Measurements from ENCODE around the gene CES5A.

CES5A gene

GRCh38 chr16:55899857-55900256 lies 24.7 kb upstream of the CES5A start:
- Histone ChIP-seq H3K27ac (no peak overlapping the region), H3K4me3 (ENCODE audit: low read depth, low read length) (no peak overlapping the region), H3K9me3 (ENCODE audit: severe bottlenecking) (peaks cover 6% of the 10 kb centered on the region), H3K27me3 (ENCODE audit: insufficient read depth, low read depth, severe bottlenecking) (peaks cover 5% of the 10 kb centered on the region), H3K36me3 (no peaks in the 10 kb centered on the region)
- no peak for TF ChIP-seq CTCF (IDR thresholded peaks at IDR 0.05; ENCODE audit: low read depth, low read length)
- DNase-seq: no peak

GRCh38 chr16:55898592-55898991 lies 23.4 kb upstream of the CES5A start:
- DNase-seq: no peak
- no peaks in the 10 kb centered on the region for H3K36me3 ChIP-seq
- H3K27ac ChIP-seq: no peak overlapping the region
- no peak overlapping the region for H3K4me3 ChIP-seq (ENCODE audit: low read depth, low read length)
- peaks cover 2% of the 10 kb centered on the region for H3K9me3 ChIP-seq (ENCODE audit: severe bottlenecking)
- peaks cover 5% of the 10 kb centered on the region for H3K27me3 ChIP-seq (ENCODE audit: insufficient read depth, low read depth, severe bottlenecking)
- no peak for TF ChIP-seq CTCF (IDR thresholded peaks at IDR 0.05; ENCODE audit: low read depth, low read length)

GRCh38 chr16:55892821-55893220 lies 17.6 kb upstream of the CES5A start:
- no peak overlapping the region for H3K27ac ChIP-seq
- H3K4me3 ChIP-seq (ENCODE audit: low read depth, low read length): no peak overlapping the region
- no peaks in the 10 kb centered on the region for H3K36me3 ChIP-seq
- H3K9me3 ChIP-seq (ENCODE audit: severe bottlenecking): peaks cover 8% of the 10 kb centered on the region
- no peaks in the 10 kb centered on the region for H3K27me3 ChIP-seq (ENCODE audit: insufficient read depth, low read depth, severe bottlenecking)
- no peak for DNase-seq
- no peak for TF ChIP-seq CTCF (IDR thresholded peaks at IDR 0.05; ENCODE audit: low read depth, low read length)

GRCh38 chr16:55889518-55889917 lies 14.3 kb upstream of the CES5A start:
- no peaks in the 10 kb centered on the region for H3K36me3 ChIP-seq

GRCh38 chr16:55888546-55888945 lies 13.4 kb upstream of the CES5A start:
- no peak for TF ChIP-seq CTCF (IDR thresholded peaks at IDR 0.05; ENCODE audit: low read depth, low read length)
- H3K9me3 ChIP-seq (ENCODE audit: severe bottlenecking): peaks cover 6% of the 10 kb centered on the region
- H3K36me3 ChIP-seq: no peaks in the 10 kb centered on the region
- no peak for DNase-seq
- H3K27me3 ChIP-seq (ENCODE audit: insufficient read depth, low read depth, severe bottlenecking): no peaks in the 10 kb centered on the region
- no peak overlapping the region for H3K4me3 ChIP-seq (ENCODE audit: low read depth, low read length)
- no peak overlapping the region for H3K27ac ChIP-seq

More at GRCh38 chr16:55889518-55889917, 14.3 kb upstream of the CES5A start:
- no peaks in the 10 kb centered on the region for H3K27me3 ChIP-seq (ENCODE audit: insufficient read depth, low read depth, severe bottlenecking)
- no peak overlapping the region for H3K4me3 ChIP-seq (ENCODE audit: low read depth, low read length)
- no peak for DNase-seq
- peaks cover 8% of the 10 kb centered on the region for H3K9me3 ChIP-seq (ENCODE audit: severe bottlenecking)
- TF ChIP-seq CTCF (IDR thresholded peaks at IDR 0.05; ENCODE audit: low read depth, low read length): no peak
- no peak overlapping the region for H3K27ac ChIP-seq

GRCh38 chr16:55876854-55877253 lies 1.7 kb upstream of the CES5A start:
- H3K4me3 ChIP-seq (ENCODE audit: low read depth, low read length): no peak overlapping the region
- TF ChIP-seq CTCF (IDR thresholded peaks at IDR 0.05; ENCODE audit: low read depth, low read length): no peak
- no peaks in the 10 kb centered on the region for H3K36me3 ChIP-seq
- no peak overlapping the region for H3K27ac ChIP-seq
- H3K9me3 ChIP-seq (ENCODE audit: severe bottlenecking): no peaks in the 10 kb centered on the region
- no peaks in the 10 kb centered on the region for H3K27me3 ChIP-seq (ENCODE audit: insufficient read depth, low read depth, severe bottlenecking)
- no peak for DNase-seq

All from WERI-Rb-1 (cell line).